ENCODE results near the gene AP2A1. TPM values are rescaled to one million over a fixed set of nuclear protein-coding genes. Genes with fewer than 3 reads are reported as not detected.

The AP2A1 gene
- polyA plus RNA-seq, 2 of the 4 experiments (the other 2 are of a cell fraction) = 36.6 to 58.6 TPM

GRCh38 chr19:49755956-49756355 lies 10.8 kb upstream of the AP2A1 start:
- CTCF ChIA-PET = interaction anchor here (0.8 to 2.1 kb wide), 3 partner anchors 38 to 56 kb away, joined by 3 to 8 read pairs (median 5); no protein-coding TSS in a partner anchor
- 75% methylated on average over 3 of the region's 3 CpGs for WGBS (ENCODE audit: missing lambda C conversion rate)
- H3K9me3 ChIP-seq = peaks cover 14% of the 10 kb centered on the region
- TF ChIP-seq RAD21 (conservative IDR thresholded peaks at IDR 0.05 in 1 of 2, IDR thresholded peaks at IDR 0.05 in 1 of 2) (no peak), RFX5 (IDR thresholded peaks at IDR 0.05) (no peak), FOSB (CRISPR knock-in tag; IDR thresholded peaks at IDR 0.05) (no peak), CBX8 (IDR thresholded peaks at IDR 0.05) (no peak), HOXA7 (CRISPR knock-in tag; IDR thresholded peaks at IDR 0.05) (no peak), EHMT2 (IDR thresholded peaks at IDR 0.05; ENCODE audit: low read depth) (no peak), SMC3 (IDR thresholded peaks at IDR 0.05) (no peak), TP53 (CRISPR knock-in tag; IDR thresholded peaks at IDR 0.05) (no peak), HOXB13 (CRISPR knock-in tag; IDR thresholded peaks at IDR 0.05; ENCODE audit: low read depth) (no peak), HEYL (CRISPR knock-in tag; IDR thresholded peaks at IDR 0.05) (no peak)
- FAIRE-seq (no peak), DNase-seq (ENCODE audit: low read depth in 1 of 2, low spot score in 1 of 2) (no peak), ATAC-seq (no peak)
- POLR2A ChIA-PET = no interaction called here
- H3K27ac ChIP-seq = no peak overlapping the region
- no peak overlapping the region for H3K4me3 ChIP-seq
- H3K4me1 ChIP-seq = peaks cover 8% of the 10 kb centered on the region; the same call in 1 of the 3 replicates
- no peak overlapping the region for H3K4me2 ChIP-seq

GRCh38 chr19:49758292-49758691 lies 8.5 kb upstream of the AP2A1 start:
- CTCF ChIA-PET = interaction anchor here (1.2 to 3.5 kb wide), 4 partner anchors 9 to 74 kb away, joined by 3 to 15 read pairs (median 5); no protein-coding TSS in a partner anchor
- H3K4me3 ChIP-seq = no peak overlapping the region
- H3K27ac ChIP-seq = peak overlapping the region in 1 of 2 experiments; percentile 53; a peak in 3 of 6 replicates
- H3K4me1 ChIP-seq = peaks cover 8% of the 10 kb centered on the region; the same call in 1 of the 3 replicates
- 0 out of 3 replicates have a peak overlapping the region, but pooled peaks have one; percentile 27 for H3K4me2 ChIP-seq
- FAIRE-seq = no peak
- POLR2A ChIA-PET = interaction anchor here (1.3 kb wide), 1 partner anchor 12 kb away, joined by 3 read pairs; no protein-coding TSS in a partner anchor
- peak; percentile 51 to 67; a peak in 5 of 6 replicates for ATAC-seq
- DNase-seq (ENCODE audit: low read depth in 1 of 2, low spot score in 1 of 2) = peak in 1 of 2 experiments; percentile 35
- peaks cover 14% of the 10 kb centered on the region for H3K9me3 ChIP-seq
- TF ChIP-seq CHD4 (IDR thresholded peaks at IDR 0.05; ENCODE audit: borderline replicate concordance) (no peak), FOSB (CRISPR knock-in tag; IDR thresholded peaks at IDR 0.05) (no peak), CHD2 (IDR thresholded peaks at IDR 0.05; ENCODE audit: low read length, partially characterized antibody) (no peak), KDM1A (IDR thresholded peaks at IDR 0.05; ENCODE audit: low read depth) (no peak), RAD21 (conservative IDR thresholded peaks at IDR 0.05 in 1 of 2, IDR thresholded peaks at IDR 0.05 in 1 of 2) (no peak), ZSCAN20 (CRISPR knock-in tag; IDR thresholded peaks at IDR 0.05) (no peak), ZFP36 (IDR thresholded peaks at IDR 0.05; ENCODE audit: borderline replicate concordance, partially characterized antibody) (no peak), POLR2A (IDR thresholded peaks at IDR 0.05; ENCODE audit: low read length) (no peak), HOXB13 (CRISPR knock-in tag; IDR thresholded peaks at IDR 0.05; ENCODE audit: low read depth) (no peak)
- TF ChIP-seq, protein P1, sequence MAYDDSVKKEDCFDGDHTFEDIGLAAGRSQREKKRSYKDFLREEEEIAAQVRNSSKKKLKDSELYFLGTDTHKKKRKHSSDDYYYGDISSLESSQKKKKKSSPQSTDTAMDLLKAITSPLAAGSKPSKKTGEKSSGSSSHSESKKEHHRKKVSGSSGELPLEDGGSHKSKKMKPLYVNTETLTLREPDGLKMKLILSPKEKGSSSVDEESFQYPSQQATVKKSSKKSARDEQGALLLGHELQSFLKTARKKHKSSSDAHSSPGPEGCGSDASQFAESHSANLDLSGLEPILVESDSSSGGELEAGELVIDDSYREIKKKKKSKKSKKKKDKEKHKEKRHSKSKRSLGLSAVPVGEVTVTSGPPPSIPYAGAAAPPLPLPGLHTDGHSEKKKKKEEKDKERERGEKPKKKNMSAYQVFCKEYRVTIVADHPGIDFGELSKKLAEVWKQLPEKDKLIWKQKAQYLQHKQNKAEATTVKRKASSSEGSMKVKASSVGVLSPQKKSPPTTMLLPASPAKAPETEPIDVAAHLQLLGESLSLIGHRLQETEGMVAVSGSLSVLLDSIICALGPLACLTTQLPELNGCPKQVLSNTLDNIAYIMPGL (CRISPR knock-in tag; IDR thresholded peaks at IDR 0.05; ENCODE audit: borderline replicate concordance) = no peak
- TF ChIP-seq, protein P2, sequence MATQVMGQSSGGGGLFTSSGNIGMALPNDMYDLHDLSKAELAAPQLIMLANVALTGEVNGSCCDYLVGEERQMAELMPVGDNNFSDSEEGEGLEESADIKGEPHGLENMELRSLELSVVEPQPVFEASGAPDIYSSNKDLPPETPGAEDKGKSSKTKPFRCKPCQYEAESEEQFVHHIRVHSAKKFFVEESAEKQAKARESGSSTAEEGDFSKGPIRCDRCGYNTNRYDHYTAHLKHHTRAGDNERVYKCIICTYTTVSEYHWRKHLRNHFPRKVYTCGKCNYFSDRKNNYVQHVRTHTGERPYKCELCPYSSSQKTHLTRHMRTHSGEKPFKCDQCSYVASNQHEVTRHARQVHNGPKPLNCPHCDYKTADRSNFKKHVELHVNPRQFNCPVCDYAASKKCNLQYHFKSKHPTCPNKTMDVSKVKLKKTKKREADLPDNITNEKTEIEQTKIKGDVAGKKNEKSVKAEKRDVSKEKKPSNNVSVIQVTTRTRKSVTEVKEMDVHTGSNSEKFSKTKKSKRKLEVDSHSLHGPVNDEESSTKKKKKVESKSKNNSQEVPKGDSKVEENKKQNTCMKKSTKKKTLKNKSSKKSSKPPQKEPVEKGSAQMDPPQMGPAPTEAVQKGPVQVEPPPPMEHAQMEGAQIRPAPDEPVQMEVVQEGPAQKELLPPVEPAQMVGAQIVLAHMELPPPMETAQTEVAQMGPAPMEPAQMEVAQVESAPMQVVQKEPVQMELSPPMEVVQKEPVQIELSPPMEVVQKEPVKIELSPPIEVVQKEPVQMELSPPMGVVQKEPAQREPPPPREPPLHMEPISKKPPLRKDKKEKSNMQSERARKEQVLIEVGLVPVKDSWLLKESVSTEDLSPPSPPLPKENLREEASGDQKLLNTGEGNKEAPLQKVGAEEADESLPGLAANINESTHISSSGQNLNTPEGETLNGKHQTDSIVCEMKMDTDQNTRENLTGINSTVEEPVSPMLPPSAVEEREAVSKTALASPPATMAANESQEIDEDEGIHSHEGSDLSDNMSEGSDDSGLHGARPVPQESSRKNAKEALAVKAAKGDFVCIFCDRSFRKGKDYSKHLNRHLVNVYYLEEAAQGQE (IDR thresholded peaks at IDR 0.05) = no peak
- 30% methylated on average over 7 of the region's 7 CpGs for WGBS (ENCODE audit: missing lambda C conversion rate)

All from A549 (cell line).